Astrocyte (in vitro differentiated cells and primary cell): ENCODE results near the gene MMP23B. TPM values are rescaled to one million over a fixed set of nuclear protein-coding genes. Genes with fewer than 3 reads are reported as not detected.
"Not testable (repeated sequence)": the region's sequence is repeated elsewhere in the genome, so short reads cannot be mapped to it uniquely, and the experiment has no call there.

Source experiments
- DNase-seq: peaks from one replicate; pipeline ENCODE4 v3.0.0-alpha.2; 2010; ENCODE audit warnings: low read depth
- FAIRE-seq: peaks from 2 replicates; lab custom pipeline; 2011; peaks lifted over from hg19 to GRCh38; lab: Jason Lieb, UNC
- H2AFZ ChIP-seq: 2 replicates; pipeline ENCODE4 v1.6.0; 2012; ENCODE audit warnings: low read depth, low read length, inconsistent platforms
- H3K27ac ChIP-seq: 2 replicates; pipeline ENCODE4 v1.5.1; 2011; ENCODE audit warnings: low read depth, low read length, inconsistent platforms
- H3K27me3 ChIP-seq: 2 replicates; pipeline ENCODE4 v1.6.0; 2011; ENCODE audit warnings: low read length, inconsistent platforms; ENCODE audit not compliant: insufficient read depth
- H3K36me3 ChIP-seq: 2 replicates; pipeline ENCODE4 v1.5.1; 2011; ENCODE audit warnings: low read length, inconsistent platforms; ENCODE audit not compliant: insufficient read depth
- H3K4me1 ChIP-seq: 2 replicates; pipeline ENCODE4 v1.5.1; 2011; ENCODE audit warnings: low read length, inconsistent platforms; ENCODE audit not compliant: insufficient read depth
- H3K4me2 ChIP-seq: 2 replicates; pipeline ENCODE4 v1.6.0; 2012; ENCODE audit warnings: low read length, inconsistent platforms
- H3K4me3 ChIP-seq: 2 replicates; pipeline ENCODE4 v1.5.1; 2011; ENCODE audit warnings: low read depth, mild to moderate bottlenecking, low read length, inconsistent platforms; ENCODE audit not compliant: insufficient read depth
- H3K79me2 ChIP-seq: 2 replicates; pipeline ENCODE4 v1.6.0; 2012; ENCODE audit warnings: mild to moderate bottlenecking, low read length, inconsistent platforms; ENCODE audit not compliant: insufficient read depth
- H3K9ac ChIP-seq: 2 replicates; pipeline ENCODE4 v1.6.0; 2012; ENCODE audit warnings: mild to moderate bottlenecking, low read length, inconsistent platforms
- H3K9me3 ChIP-seq: 2 replicates; pipeline ENCODE4 v1.5.1; 2012; ENCODE audit warnings: low read depth, mild to moderate bottlenecking, low read length, inconsistent platforms; ENCODE audit not compliant: insufficient read depth
- H4K20me1 ChIP-seq: 2 replicates; pipeline ENCODE4 v1.6.0; 2012; ENCODE audit warnings: low read length, inconsistent platforms; ENCODE audit not compliant: insufficient read depth
- H3K27ac Mint-ChIP-seq: one replicate; pipeline ENCODE4 v1.8.0; 2021; ENCODE audit warnings: mild to moderate bottlenecking, mixed read lengths; ENCODE audit not compliant: unreplicated experiment
- H3K27me3 Mint-ChIP-seq: one replicate; pipeline ENCODE4 v1.8.0; 2021; ENCODE audit warnings: low read depth, mixed read lengths; ENCODE audit not compliant: unreplicated experiment
- H3K36me3 Mint-ChIP-seq: one replicate; pipeline ENCODE4 v1.8.0; 2021; ENCODE audit warnings: low read depth, mixed read lengths; ENCODE audit not compliant: unreplicated experiment
- H3K4me1 Mint-ChIP-seq: one replicate; pipeline ENCODE4 v1.8.0; 2021; ENCODE audit warnings: low read depth, mixed read lengths; ENCODE audit not compliant: unreplicated experiment
- H3K4me3 Mint-ChIP-seq: one replicate; pipeline ENCODE4 v1.8.0; 2021; ENCODE audit warnings: mild to moderate bottlenecking, moderate library complexity, mixed read lengths; ENCODE audit not compliant: unreplicated experiment
- H3K9me3 Mint-ChIP-seq: one replicate; pipeline ENCODE4 v1.8.0; 2021; ENCODE audit warnings: mild to moderate bottlenecking, mixed read lengths; ENCODE audit not compliant: unreplicated experiment
- total RNA-seq: library from RNA; stranded (reverse); gene quantifications from 2 replicates; pipeline ENCODE4 v1.2.1, GENCODE V29; 2021

Gene MMP23B
- total RNA-seq, 1 donor from 2014 or later = 40.7 TPM

GRCh38 chr1:1646326-1646725, 14.4 kb downstream of the MMP23B start:
- not testable (repeated sequence) for H3K4me1 ChIP-seq, H4K20me1 ChIP-seq, H3K4me3 Mint-ChIP-seq, H3K27ac ChIP-seq, DNase-seq, H3K9ac ChIP-seq, H3K79me2 ChIP-seq, FAIRE-seq, H3K27me3 Mint-ChIP-seq, H3K4me3 ChIP-seq, H3K27me3 ChIP-seq, H3K9me3 ChIP-seq, H3K4me2 ChIP-seq, H3K4me1 Mint-ChIP-seq, H3K27ac Mint-ChIP-seq, H3K9me3 Mint-ChIP-seq, H3K36me3 ChIP-seq, H2AFZ ChIP-seq
- H3K36me3 Mint-ChIP-seq = peaks cover 16% of the 10 kb centered on the region

- not testable (repeated sequence) for FAIRE-seq, H3K9me3 Mint-ChIP-seq
These were observed 15.7 kb downstream of the MMP23B start for GRCh38 chr1:1647567-1648241.

GRCh38 chr1:1648265-1648664, 16.3 kb downstream of the MMP23B start:
- not testable (repeated sequence) for DNase-seq, H3K9me3 ChIP-seq, H3K4me1 ChIP-seq, H4K20me1 ChIP-seq, FAIRE-seq, H3K4me2 ChIP-seq, H3K79me2 ChIP-seq, H3K4me3 Mint-ChIP-seq, H3K4me1 Mint-ChIP-seq, H3K9ac ChIP-seq, H3K27me3 ChIP-seq, H3K4me3 ChIP-seq, H2AFZ ChIP-seq, H3K9me3 Mint-ChIP-seq, H3K27me3 Mint-ChIP-seq, H3K27ac ChIP-seq
- peaks cover 21% of the 10 kb centered on the region for H3K36me3 Mint-ChIP-seq
- peak overlapping the region; percentile 22 for H3K27ac Mint-ChIP-seq
- peaks cover 17% of the 10 kb centered on the region for H3K36me3 ChIP-seq

More at GRCh38 chr1:1647567-1648241, 15.7 kb downstream of the MMP23B start:
- H3K9ac ChIP-seq, H3K79me2 ChIP-seq, H2AFZ ChIP-seq, H4K20me1 ChIP-seq, H3K4me1 Mint-ChIP-seq, H3K27ac ChIP-seq, H3K27me3 Mint-ChIP-seq, DNase-seq, H3K4me3 Mint-ChIP-seq, H3K27me3 ChIP-seq, H3K4me1 ChIP-seq, H3K4me3 ChIP-seq, H3K9me3 ChIP-seq, H3K4me2 ChIP-seq: not testable (repeated sequence)
- peaks cover 21% of the 10 kb centered on the region for H3K36me3 Mint-ChIP-seq
- H3K27ac Mint-ChIP-seq = peak overlapping the region; percentile 22
- H3K36me3 ChIP-seq = peaks cover 17% of the 10 kb centered on the region

GRCh38 chr1:1658583-1659549, 26.9 kb downstream of the MMP23B start, which contains the start of gene CDK11B:
CDK11B (minus strand) TSS chr1:1659004; CDS start chr1:1657485, 1,519 bp downstream.
- H3K4me1 ChIP-seq, H3K9me3 ChIP-seq, H3K36me3 Mint-ChIP-seq, H2AFZ ChIP-seq, H3K9me3 Mint-ChIP-seq, H4K20me1 ChIP-seq, H3K27me3 ChIP-seq, H3K27me3 Mint-ChIP-seq, H3K4me1 Mint-ChIP-seq: not testable (repeated sequence)
- DNase-seq (peak; percentile 91), FAIRE-seq (peak; percentile 50)
- peak within 1 kb of the TSS; percentile 91 for H3K4me3 Mint-ChIP-seq
- Histone ChIP-seq H3K79me2 (peaks cover 18% of the 10 kb centered on the region), H3K9ac (peak within 1 kb of the TSS; percentile 71), H3K36me3 (peaks cover 13% of the 10 kb centered on the region), H3K4me2 (peak within 1 kb of the TSS; percentile 77), H3K27ac (peak within 1 kb of the TSS; percentile 61), H3K4me3 (peak within 1 kb of the TSS; percentile 61)
- peak within 1 kb of the TSS; percentile 98 for H3K27ac Mint-ChIP-seq

- H3K36me3 ChIP-seq, H2AFZ ChIP-seq, H3K27ac Mint-ChIP-seq, H3K27ac ChIP-seq, H3K4me2 ChIP-seq, H3K4me1 Mint-ChIP-seq, H3K9me3 Mint-ChIP-seq, H3K4me1 ChIP-seq, H3K79me2 ChIP-seq, DNase-seq, H3K27me3 ChIP-seq, H3K27me3 Mint-ChIP-seq, H3K36me3 Mint-ChIP-seq, H3K9me3 ChIP-seq, H3K4me3 Mint-ChIP-seq, H4K20me1 ChIP-seq, H3K9ac ChIP-seq, H3K4me3 ChIP-seq: not testable (repeated sequence)
- peak; percentile 90 for FAIRE-seq
These were observed 30.4 kb downstream of the MMP23B start for GRCh38 chr1:1662392-1662791.
